ENCODE data around the gene ATP6V1C2.
A peak's percentile ranks its signal among the peaks of the same experiment; 100 is the strongest.
"Not testable (repeated sequence)": the region's sequence is repeated elsewhere in the genome, so short reads cannot be mapped to it uniquely, and the experiment has no call there.

ATP6V1C2 gene

DNA sequence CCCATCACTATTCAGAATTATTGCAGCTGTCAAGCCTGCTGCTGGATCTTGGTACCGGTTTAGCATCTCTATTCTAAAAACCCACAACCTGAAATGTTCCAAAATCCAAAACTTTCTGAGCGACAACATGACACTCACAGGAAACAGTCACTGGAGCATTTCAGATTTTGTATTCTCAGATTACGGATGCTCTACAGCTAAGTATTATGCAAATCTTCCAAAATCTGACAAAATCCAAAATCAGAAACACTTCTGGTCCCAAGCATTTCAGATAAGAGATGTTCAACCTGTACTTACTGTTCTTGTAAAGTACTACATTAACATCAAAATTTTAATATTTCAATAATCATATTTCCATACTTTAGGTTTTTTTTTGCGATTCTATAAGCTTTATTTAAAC lies 78.7 kb downstream of the ATP6V1C2 start:
- H3K4me2 ChIP-seq (ENCODE audit: low read length) = no peak overlapping the region
- no peak overlapping the region for H2AFZ ChIP-seq (ENCODE audit: low read depth, low read length)
- H3K27me3 ChIP-seq (ENCODE audit: low read depth, low read length) = no peaks in the 10 kb centered on the region
- TF ChIP-seq, protein P1, sequence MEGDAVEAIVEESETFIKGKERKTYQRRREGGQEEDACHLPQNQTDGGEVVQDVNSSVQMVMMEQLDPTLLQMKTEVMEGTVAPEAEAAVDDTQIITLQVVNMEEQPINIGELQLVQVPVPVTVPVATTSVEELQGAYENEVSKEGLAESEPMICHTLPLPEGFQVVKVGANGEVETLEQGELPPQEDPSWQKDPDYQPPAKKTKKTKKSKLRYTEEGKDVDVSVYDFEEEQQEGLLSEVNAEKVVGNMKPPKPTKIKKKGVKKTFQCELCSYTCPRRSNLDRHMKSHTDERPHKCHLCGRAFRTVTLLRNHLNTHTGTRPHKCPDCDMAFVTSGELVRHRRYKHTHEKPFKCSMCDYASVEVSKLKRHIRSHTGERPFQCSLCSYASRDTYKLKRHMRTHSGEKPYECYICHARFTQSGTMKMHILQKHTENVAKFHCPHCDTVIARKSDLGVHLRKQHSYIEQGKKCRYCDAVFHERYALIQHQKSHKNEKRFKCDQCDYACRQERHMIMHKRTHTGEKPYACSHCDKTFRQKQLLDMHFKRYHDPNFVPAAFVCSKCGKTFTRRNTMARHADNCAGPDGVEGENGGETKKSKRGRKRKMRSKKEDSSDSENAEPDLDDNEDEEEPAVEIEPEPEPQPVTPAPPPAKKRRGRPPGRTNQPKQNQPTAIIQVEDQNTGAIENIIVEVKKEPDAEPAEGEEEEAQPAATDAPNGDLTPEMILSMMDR (IDR thresholded peaks at IDR 0.05; ENCODE audit: low read depth, low read length) = no peak
- no peak for TF ChIP-seq EZH2phosphoT487 (IDR thresholded peaks at IDR 0.05; ENCODE audit: low read depth)
- no peak overlapping the region for H3K4me3 ChIP-seq (ENCODE audit: low read length)
- peaks cover 85% of the 10 kb centered on the region for H4K20me1 ChIP-seq (ENCODE audit: insufficient read depth, low read length)
- no peaks in the 10 kb centered on the region for H3K9me3 ChIP-seq (ENCODE audit: insufficient read depth, low read length)
- H3K79me2 ChIP-seq (ENCODE audit: low read length) = peaks cover 96% of the 10 kb centered on the region
- no peak overlapping the region for H3K27ac ChIP-seq (ENCODE audit: low read length)
- peaks cover 17% of the 10 kb centered on the region for H3K4me1 ChIP-seq (ENCODE audit: low read length)
- H3K9ac ChIP-seq (ENCODE audit: low read length) = no peak overlapping the region
- H3K36me3 ChIP-seq (replicated peaks; ENCODE audit: low read depth, low read length) = peaks cover 63% of the 10 kb centered on the region

DNA sequence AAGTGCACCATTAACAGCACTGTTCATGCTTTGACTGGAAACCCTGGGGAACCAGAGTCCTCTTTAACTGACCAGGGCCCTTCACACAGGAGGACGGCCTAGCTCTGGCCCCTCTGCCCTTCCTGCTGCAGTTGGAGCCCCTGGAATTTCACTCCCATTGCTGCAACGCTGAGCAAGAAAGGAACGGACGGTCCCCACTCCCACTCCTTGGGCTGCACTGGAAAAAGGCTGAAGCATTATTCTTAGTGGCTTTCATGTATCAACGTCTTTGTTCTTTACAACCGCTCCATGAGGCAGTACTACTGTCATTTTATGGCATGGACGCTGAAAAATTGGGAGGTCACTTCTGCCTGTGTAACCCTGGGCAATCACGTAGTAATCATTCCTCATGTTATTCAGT lies 81.2 kb downstream of the ATP6V1C2 start:
- peak overlapping the region; percentile 32 for H3K4me2 ChIP-seq (ENCODE audit: low read length)

DNA sequence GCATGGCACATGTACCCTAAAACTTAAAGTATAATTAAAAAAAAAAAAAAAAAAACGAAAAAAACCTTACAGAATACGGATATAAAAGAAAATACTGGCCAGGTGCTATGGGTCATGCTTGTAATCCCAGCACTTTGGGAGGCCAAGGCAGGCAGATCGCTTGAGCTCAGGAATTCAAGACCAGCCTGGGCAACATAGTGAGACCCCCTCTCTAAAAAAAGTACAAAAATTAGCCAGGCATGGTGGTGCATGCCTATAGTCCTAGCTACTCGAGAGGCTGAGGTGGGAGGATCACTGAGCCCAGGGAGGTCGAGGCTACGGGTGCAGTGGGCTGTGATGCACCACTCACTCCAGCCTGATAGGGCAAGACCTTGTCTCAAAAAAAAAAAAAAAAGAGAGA lies 84.6 kb downstream of the ATP6V1C2 start:
- Histone ChIP-seq H4K20me1 (ENCODE audit: insufficient read depth, low read length) (peaks cover 83% of the 10 kb centered on the region), H3K4me1 (ENCODE audit: low read length) (peaks cover 41% of the 10 kb centered on the region), H3K79me2 (ENCODE audit: low read length) (peaks cover 91% of the 10 kb centered on the region), H3K36me3 (replicated peaks; ENCODE audit: low read depth, low read length) (peaks cover 58% of the 10 kb centered on the region)
- not testable (repeated sequence) for H2AFZ ChIP-seq (ENCODE audit: low read depth, low read length); H3K4me3 ChIP-seq (ENCODE audit: low read length); H3K9me3 ChIP-seq (ENCODE audit: insufficient read depth, low read length); H3K9ac ChIP-seq (ENCODE audit: low read length); H3K27me3 ChIP-seq (ENCODE audit: low read depth, low read length); H3K4me2 ChIP-seq (ENCODE audit: low read length); H3K27ac ChIP-seq (ENCODE audit: low read length)

More for the DNA sequence above, 81.2 kb downstream of the ATP6V1C2 start:
- peak overlapping the region; percentile 34 for H3K27ac ChIP-seq (ENCODE audit: low read length)
- H3K36me3 ChIP-seq (replicated peaks; ENCODE audit: low read depth, low read length) = peaks cover 61% of the 10 kb centered on the region
- H3K4me3 ChIP-seq (ENCODE audit: low read length) = no peak overlapping the region
- no peaks in the 10 kb centered on the region for H3K9me3 ChIP-seq (ENCODE audit: insufficient read depth, low read length)
- TF ChIP-seq EZH2phosphoT487 (IDR thresholded peaks at IDR 0.05; ENCODE audit: low read depth) = no peak
- TF ChIP-seq, protein P1 (IDR thresholded peaks at IDR 0.05; ENCODE audit: low read depth, low read length) = no peak
- H4K20me1 ChIP-seq (ENCODE audit: insufficient read depth, low read length) = peaks cover 83% of the 10 kb centered on the region
- H3K4me1 ChIP-seq (ENCODE audit: low read length) = peaks cover 17% of the 10 kb centered on the region
- H2AFZ ChIP-seq (ENCODE audit: low read depth, low read length) = no peak overlapping the region
- no peaks in the 10 kb centered on the region for H3K27me3 ChIP-seq (ENCODE audit: low read depth, low read length)
- peaks cover 91% of the 10 kb centered on the region for H3K79me2 ChIP-seq (ENCODE audit: low read length)
- H3K9ac ChIP-seq (ENCODE audit: low read length) = no peak overlapping the region

DNA sequence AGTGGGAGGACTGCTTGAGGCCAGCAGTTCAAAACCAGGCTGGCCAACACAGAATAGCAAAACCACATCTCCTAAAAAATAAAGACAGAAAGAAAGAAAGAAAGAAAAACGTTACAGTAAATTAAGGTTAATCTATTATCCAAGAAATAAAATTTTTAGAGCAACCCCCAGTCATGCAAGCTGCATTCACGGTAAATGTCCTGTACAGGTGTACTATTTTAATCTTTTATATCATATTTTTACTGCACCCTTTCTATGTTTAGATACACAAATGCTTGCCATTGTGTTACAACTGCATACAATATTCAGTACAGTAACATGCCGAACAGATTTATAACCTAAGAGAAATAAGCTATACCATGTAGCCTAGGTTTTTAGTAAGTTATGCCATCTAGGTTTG lies 85.1 kb downstream of the ATP6V1C2 start:
- no peaks in the 10 kb centered on the region for H3K9me3 ChIP-seq (ENCODE audit: insufficient read depth, low read length)
- H2AFZ ChIP-seq (ENCODE audit: low read depth, low read length) = no peak overlapping the region
- peaks cover 43% of the 10 kb centered on the region for H3K4me1 ChIP-seq (ENCODE audit: low read length)
- no peak overlapping the region for H3K4me2 ChIP-seq (ENCODE audit: low read length)
- no peaks in the 10 kb centered on the region for H3K27me3 ChIP-seq (ENCODE audit: low read depth, low read length)
- H3K4me3 ChIP-seq (ENCODE audit: low read length) = no peak overlapping the region
- H4K20me1 ChIP-seq (ENCODE audit: insufficient read depth, low read length) = peaks cover 83% of the 10 kb centered on the region
- H3K36me3 ChIP-seq (replicated peaks; ENCODE audit: low read depth, low read length) = peaks cover 57% of the 10 kb centered on the region
- TF ChIP-seq EZH2phosphoT487 (IDR thresholded peaks at IDR 0.05; ENCODE audit: low read depth) = no peak
- TF ChIP-seq, protein P1 (IDR thresholded peaks at IDR 0.05; ENCODE audit: low read depth, low read length) = no peak
- H3K79me2 ChIP-seq (ENCODE audit: low read length) = peaks cover 91% of the 10 kb centered on the region
- H3K9ac ChIP-seq (ENCODE audit: low read length) = no peak overlapping the region
- no peak overlapping the region for H3K27ac ChIP-seq (ENCODE audit: low read length)

All from OCI-LY3 (cell line).